ENCODE data around the gene PDE4D. TPM values are rescaled to one million over a fixed set of nuclear protein-coding genes. Genes with fewer than 3 reads are reported as not detected.

Gene PDE4D
- total RNA-seq, 1 donor, result 19.9 TPM

DNA sequence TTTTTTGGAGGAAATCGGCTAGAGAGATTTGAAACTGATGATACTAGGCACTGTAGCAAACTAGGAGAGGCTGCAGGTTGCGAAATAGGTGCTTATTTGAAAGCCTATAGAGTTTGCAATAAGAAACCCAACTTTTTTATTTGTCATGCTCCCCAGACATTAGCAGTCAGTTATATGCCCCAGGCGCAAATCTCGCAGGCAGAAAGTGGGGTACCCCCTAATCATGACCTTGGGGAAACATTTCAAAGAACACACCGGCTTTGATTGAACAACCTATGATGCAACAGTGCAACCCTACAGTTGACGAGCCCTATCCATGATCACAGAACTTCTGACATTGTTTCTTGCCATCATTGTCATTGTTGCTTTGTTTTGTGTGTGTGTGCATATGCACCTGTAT, 800.2 kb downstream of the PDE4D start:
- H3K4me2 ChIP-seq (ENCODE audit: insufficient read depth, low read length), result peak overlapping the region; percentile 76
- H3K36me3 ChIP-seq (ENCODE audit: insufficient read depth, low read length), result no peaks in the 10 kb centered on the region
- no peaks in the 10 kb centered on the region for H3K79me2 ChIP-seq (ENCODE audit: insufficient read depth, low read length)
- H3K9me3 ChIP-seq (ENCODE audit: low read depth, low read length), result no peaks in the 10 kb centered on the region
- no peaks in the 10 kb centered on the region for H3K27me3 ChIP-seq (ENCODE audit: insufficient read depth, low read length)
- H3K4me1 ChIP-seq (ENCODE audit: insufficient read depth, low read length), result peaks cover 18% of the 10 kb centered on the region
- H3K4me3 ChIP-seq (ENCODE audit: insufficient read depth, low read length), result peak overlapping the region; percentile 64
- peak overlapping the region; percentile 38 for H3K27ac ChIP-seq (ENCODE audit: low read depth, low read length)
- peak overlapping the region; percentile 85 for H2AFZ ChIP-seq (ENCODE audit: low read length)
- TF ChIP-seq, protein P1, sequence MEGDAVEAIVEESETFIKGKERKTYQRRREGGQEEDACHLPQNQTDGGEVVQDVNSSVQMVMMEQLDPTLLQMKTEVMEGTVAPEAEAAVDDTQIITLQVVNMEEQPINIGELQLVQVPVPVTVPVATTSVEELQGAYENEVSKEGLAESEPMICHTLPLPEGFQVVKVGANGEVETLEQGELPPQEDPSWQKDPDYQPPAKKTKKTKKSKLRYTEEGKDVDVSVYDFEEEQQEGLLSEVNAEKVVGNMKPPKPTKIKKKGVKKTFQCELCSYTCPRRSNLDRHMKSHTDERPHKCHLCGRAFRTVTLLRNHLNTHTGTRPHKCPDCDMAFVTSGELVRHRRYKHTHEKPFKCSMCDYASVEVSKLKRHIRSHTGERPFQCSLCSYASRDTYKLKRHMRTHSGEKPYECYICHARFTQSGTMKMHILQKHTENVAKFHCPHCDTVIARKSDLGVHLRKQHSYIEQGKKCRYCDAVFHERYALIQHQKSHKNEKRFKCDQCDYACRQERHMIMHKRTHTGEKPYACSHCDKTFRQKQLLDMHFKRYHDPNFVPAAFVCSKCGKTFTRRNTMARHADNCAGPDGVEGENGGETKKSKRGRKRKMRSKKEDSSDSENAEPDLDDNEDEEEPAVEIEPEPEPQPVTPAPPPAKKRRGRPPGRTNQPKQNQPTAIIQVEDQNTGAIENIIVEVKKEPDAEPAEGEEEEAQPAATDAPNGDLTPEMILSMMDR (IDR thresholded peaks at IDR 0.05; ENCODE audit: extremely low read depth, low read depth, low read length), result no peak
- H4K20me1 ChIP-seq (ENCODE audit: insufficient read depth, low read length), result no peaks in the 10 kb centered on the region
- peak; percentile 30 for DNase-seq (ENCODE audit: insufficient read length, low spot score, missing footprints)

DNA sequence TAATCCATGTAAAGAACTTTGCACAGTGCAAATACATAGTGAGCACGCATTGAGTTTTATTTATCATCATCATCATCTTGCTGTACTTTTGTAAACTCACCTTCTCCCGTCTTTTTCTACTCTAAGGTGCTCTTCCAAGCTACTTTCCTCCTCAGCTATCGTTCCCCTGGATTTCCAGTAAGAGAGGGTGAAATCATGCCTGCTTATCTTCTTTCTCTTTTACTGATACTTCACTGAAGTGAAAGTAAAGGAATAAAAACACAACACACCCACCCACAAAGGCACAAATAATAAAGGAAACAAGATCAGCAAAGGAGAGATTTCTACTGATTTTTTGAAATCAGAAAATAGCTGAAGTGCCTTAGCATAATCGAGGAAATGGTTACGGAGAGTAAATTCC, 800.8 kb downstream of the PDE4D start:
- H3K9me3 ChIP-seq (ENCODE audit: low read depth, low read length), result no peaks in the 10 kb centered on the region
- H3K27ac ChIP-seq (ENCODE audit: low read depth, low read length), result peak overlapping the region; percentile 38
- TF ChIP-seq, protein P1 (IDR thresholded peaks at IDR 0.05; ENCODE audit: extremely low read depth, low read depth, low read length), result no peak
- DNase-seq (ENCODE audit: insufficient read length, low spot score, missing footprints), result no peak
- H3K36me3 ChIP-seq (ENCODE audit: insufficient read depth, low read length), result no peaks in the 10 kb centered on the region
- peak overlapping the region; percentile 85 for H2AFZ ChIP-seq (ENCODE audit: low read length)
- peak overlapping the region; percentile 76 for H3K4me2 ChIP-seq (ENCODE audit: insufficient read depth, low read length)
- peaks cover 18% of the 10 kb centered on the region for H3K4me1 ChIP-seq (ENCODE audit: insufficient read depth, low read length)
- H4K20me1 ChIP-seq (ENCODE audit: insufficient read depth, low read length), result no peaks in the 10 kb centered on the region
- peak overlapping the region; percentile 64 for H3K4me3 ChIP-seq (ENCODE audit: insufficient read depth, low read length)
- H3K27me3 ChIP-seq (ENCODE audit: insufficient read depth, low read length), result no peaks in the 10 kb centered on the region
- H3K79me2 ChIP-seq (ENCODE audit: insufficient read depth, low read length), result no peaks in the 10 kb centered on the region

DNA sequence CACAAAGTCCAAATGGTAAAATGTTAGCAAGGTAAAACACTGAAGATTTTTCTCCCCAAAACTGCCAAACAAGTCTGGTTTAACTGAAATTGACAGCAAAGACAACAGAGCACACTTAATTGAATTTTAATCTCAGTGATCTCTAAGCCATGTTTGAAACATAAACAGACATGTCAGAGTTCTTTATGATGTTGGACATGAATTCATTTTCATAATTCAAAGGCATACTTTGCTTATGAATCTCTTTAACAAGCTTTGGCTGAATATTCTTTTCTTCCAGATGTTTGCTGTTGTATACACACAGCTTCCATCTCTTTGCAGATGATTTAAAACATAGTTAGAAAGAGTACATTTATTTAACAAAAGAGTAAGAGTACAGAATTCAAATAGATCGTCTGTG, 801.6 kb downstream of the PDE4D start:
- H3K79me2 ChIP-seq (ENCODE audit: insufficient read depth, low read length), result no peaks in the 10 kb centered on the region
- peak overlapping the region; percentile 76 for H3K4me2 ChIP-seq (ENCODE audit: insufficient read depth, low read length)
- no peak overlapping the region for H3K27ac ChIP-seq (ENCODE audit: low read depth, low read length)
- H4K20me1 ChIP-seq (ENCODE audit: insufficient read depth, low read length), result no peaks in the 10 kb centered on the region
- peak overlapping the region; percentile 12 for H2AFZ ChIP-seq (ENCODE audit: low read length)
- H3K36me3 ChIP-seq (ENCODE audit: insufficient read depth, low read length), result no peaks in the 10 kb centered on the region
- H3K27me3 ChIP-seq (ENCODE audit: insufficient read depth, low read length), result no peaks in the 10 kb centered on the region
- peaks cover 12% of the 10 kb centered on the region for H3K4me1 ChIP-seq (ENCODE audit: insufficient read depth, low read length)
- no peak for DNase-seq (ENCODE audit: insufficient read length, low spot score, missing footprints)
- H3K9me3 ChIP-seq (ENCODE audit: low read depth, low read length), result no peaks in the 10 kb centered on the region
- H3K4me3 ChIP-seq (ENCODE audit: insufficient read depth, low read length), result no peak overlapping the region
- TF ChIP-seq, protein P1 (IDR thresholded peaks at IDR 0.05; ENCODE audit: extremely low read depth, low read depth, low read length), result no peak

DNA sequence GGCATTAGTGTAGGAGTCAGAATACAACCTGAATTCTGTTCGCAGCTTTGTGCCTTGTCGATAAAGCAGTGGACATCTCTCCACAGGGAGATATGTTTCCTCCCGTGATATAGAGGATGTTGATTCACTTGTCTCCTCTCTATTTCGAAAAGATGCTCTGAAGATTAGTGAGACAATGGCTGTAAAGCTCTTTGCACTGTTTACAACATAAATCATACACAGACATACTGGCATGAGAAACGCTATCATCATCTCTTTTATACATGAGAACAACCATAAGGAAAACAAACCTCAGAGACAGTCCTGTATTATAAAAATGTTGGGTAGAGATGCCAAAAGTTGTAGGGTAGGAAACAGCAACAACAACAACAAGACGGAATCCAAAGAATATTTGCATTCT, 803.2 kb downstream of the PDE4D start:
- TF ChIP-seq, protein P1 (IDR thresholded peaks at IDR 0.05; ENCODE audit: extremely low read depth, low read depth, low read length), result no peak
- H3K27ac ChIP-seq (ENCODE audit: low read depth, low read length), result no peak overlapping the region
- DNase-seq (ENCODE audit: insufficient read length, low spot score, missing footprints), result no peak
- H3K4me2 ChIP-seq (ENCODE audit: insufficient read depth, low read length), result no peak overlapping the region
- no peaks in the 10 kb centered on the region for H3K79me2 ChIP-seq (ENCODE audit: insufficient read depth, low read length)
- H3K4me3 ChIP-seq (ENCODE audit: insufficient read depth, low read length), result no peak overlapping the region
- peaks cover 6% of the 10 kb centered on the region for H3K4me1 ChIP-seq (ENCODE audit: insufficient read depth, low read length)
- H3K36me3 ChIP-seq (ENCODE audit: insufficient read depth, low read length), result no peaks in the 10 kb centered on the region
- H3K27me3 ChIP-seq (ENCODE audit: insufficient read depth, low read length), result no peaks in the 10 kb centered on the region
- H4K20me1 ChIP-seq (ENCODE audit: insufficient read depth, low read length), result no peaks in the 10 kb centered on the region
- no peaks in the 10 kb centered on the region for H3K9me3 ChIP-seq (ENCODE audit: low read depth, low read length)
- peak overlapping the region; percentile 4 for H2AFZ ChIP-seq (ENCODE audit: low read length)

Measured in osteoblast (primary cell).